Choroid plexus epithelial cell (primary cell): ENCODE data around the gene LGALS8.

Source experiments
- DNase-seq: peaks from one replicate; pipeline ENCODE4 v3.0.0-alpha.2; 2010; ENCODE audit warnings: low read depth
- H3K4me3 ChIP-seq: 2 replicates; pipeline ENCODE4 v1.5.1; 2011; ENCODE audit warnings: low read depth, mild to moderate bottlenecking, control low read depth, low read length, moderate library complexity
- TF ChIP-seq, protein P1 (sequence below): conservative IDR thresholded peaks from 2 replicates; pipeline ENCODE4 v1.5.1; 2011; ENCODE audit warnings: low read depth, mild to moderate bottlenecking, control low read depth, inconsistent platforms, low read length, moderate library complexity

LGALS8 gene

DNA sequence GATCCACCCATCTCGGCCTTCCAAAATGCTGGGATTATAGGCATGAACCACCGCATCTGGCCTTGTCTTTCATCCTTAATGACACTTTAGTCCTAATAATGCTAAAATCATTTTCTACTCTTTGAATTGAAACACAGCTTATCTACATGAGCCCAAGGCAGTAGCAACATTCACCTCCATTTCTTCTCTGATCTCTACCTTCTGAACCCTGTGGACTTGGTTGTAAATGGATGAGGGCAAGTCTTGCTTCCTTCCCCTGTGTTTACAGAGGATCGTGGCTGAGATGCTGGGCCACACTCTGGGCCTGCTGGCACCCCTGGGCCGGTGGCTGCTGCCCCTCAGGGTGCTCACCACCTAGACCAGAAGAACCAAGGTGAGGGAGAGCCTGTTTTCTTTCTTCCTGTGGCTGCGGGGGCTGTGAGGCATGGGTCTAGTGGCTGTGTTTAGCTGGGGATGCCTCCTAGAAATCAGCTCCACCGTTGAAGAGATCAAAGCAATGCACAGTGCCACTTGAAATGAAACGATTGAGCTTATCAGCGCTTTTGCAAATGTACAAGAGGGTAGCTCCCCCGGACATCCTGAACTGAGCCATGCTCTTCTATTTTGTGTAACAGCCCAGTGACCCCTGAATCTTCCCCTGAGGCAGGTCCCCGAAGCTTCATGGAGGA, 32.2 kb upstream of the LGALS8 start:
- TF ChIP-seq, protein P1, sequence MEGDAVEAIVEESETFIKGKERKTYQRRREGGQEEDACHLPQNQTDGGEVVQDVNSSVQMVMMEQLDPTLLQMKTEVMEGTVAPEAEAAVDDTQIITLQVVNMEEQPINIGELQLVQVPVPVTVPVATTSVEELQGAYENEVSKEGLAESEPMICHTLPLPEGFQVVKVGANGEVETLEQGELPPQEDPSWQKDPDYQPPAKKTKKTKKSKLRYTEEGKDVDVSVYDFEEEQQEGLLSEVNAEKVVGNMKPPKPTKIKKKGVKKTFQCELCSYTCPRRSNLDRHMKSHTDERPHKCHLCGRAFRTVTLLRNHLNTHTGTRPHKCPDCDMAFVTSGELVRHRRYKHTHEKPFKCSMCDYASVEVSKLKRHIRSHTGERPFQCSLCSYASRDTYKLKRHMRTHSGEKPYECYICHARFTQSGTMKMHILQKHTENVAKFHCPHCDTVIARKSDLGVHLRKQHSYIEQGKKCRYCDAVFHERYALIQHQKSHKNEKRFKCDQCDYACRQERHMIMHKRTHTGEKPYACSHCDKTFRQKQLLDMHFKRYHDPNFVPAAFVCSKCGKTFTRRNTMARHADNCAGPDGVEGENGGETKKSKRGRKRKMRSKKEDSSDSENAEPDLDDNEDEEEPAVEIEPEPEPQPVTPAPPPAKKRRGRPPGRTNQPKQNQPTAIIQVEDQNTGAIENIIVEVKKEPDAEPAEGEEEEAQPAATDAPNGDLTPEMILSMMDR = no peak

DNA sequence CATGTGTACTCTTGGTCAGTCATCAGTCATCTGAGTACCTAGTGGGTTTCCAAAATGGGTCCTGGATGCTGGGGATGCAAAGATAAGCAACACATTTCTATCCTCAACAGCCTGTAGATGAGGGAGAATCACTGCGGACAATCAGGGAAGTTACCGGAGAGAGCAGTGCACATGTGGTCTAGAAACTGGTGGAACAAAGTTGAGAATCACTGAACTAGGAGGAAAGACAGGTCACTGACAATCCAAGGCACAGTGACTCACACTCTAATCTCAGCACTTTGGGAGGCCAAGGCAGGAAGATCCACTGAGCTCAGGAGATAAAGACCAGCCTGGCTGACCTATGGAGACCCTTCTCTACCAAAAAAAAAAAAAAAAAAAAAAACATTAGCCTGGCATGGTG, 31.4 kb upstream of the LGALS8 start:
- no peak for DNase-seq
- H3K4me3 ChIP-seq = no peak overlapping the region
- TF ChIP-seq, protein P1 = no peak

More for the DNA sequence above, 32.2 kb upstream of the LGALS8 start:
- DNase-seq = no peak
- H3K4me3 ChIP-seq = no peak overlapping the region

DNA sequence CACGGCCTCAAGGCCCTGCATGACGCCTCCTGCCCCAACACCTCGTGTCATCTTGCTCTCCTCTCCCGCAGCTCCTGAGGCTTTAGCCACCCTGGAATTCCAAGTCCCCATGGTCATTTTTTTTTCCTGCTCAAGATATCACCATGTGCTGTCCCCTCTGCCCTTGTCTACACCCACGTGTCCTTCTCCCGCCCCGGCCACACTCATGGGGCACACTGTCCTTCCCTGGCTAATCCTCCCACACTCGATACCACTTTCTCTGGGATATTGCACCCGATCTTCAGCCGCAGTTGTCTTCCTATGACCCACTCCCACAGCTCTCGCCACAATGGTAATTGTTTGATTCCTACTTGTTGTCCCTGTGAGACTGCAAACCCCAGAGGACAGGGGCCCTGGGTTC, 29.7 kb upstream of the LGALS8 start:
- TF ChIP-seq, protein P1 = no peak
- DNase-seq = no peak
- no peak overlapping the region for H3K4me3 ChIP-seq

DNA sequence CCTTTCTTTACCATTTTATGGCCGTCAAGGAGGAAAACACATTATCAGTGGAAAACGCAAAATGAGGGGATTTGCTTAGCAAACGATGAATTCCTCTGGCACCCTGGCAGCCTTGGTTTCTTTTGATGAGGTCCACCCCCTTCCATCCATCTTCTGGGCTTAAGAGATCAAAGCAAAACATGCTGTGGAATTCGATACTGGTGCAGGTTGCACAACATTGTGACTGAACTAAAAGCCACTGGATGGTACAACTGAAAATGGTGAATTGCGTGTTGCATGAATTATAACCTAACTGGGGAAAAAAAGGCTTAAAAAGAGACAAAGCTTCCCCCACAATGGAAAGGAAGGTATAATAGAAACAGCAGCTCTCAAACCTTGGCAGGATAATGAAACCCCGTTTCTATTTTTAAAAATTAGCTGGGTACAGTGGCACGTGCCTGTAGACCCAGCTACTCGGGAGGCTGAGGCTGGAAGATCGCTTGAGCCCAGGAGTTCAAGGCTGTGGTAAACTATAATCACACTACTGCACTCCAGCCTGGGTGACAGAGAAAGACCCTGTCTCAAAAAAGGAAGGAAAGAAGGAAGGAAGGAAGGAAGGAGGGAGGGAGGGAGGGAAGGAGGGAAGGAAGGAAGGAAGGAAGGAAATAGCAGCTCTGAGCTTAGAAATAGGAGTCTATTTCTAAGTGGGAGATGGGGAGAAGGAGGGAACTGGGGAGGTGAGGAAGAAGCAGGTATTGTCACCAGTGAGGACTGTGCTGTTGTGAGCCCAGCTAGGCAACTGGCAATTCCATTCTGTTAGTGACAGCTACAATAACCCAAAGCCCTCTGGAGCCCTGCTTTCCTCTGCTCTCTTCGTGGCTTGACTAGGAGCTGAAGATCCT, 29.0 kb upstream of the LGALS8 start:
- DNase-seq = peak; percentile 37
- TF ChIP-seq, protein P1 = no peak

DNA sequence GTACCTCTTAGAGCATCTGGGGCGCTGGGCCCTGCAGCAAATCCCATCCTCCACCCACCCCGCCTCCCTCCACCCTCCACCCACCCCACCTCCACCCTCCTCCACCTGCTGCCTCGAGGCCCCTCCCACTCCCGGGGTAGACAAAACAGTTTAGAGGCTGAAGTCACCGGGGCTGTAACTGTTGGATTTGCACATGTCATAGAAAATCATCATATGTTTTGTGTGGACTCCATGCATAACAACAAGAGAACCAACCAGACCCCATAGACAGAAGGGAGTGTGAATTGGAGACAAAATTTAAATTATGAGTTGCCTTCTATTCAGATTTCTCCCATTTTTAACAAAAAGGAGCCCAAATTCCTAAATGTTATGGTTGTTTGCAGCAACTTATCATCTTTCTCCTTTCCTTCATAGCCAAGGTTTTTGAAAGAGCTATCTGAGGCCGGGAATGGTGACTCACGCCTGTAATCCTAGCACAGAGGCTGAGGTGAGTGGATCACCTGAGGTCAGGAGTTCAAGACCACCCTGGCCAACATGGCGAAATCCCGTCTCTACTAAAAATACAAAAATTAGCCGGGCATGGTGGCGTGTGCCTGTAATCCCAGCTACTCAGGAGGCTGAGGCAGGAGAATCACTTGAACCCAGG, 28.2 kb upstream of the LGALS8 start:
- no peak overlapping the region for H3K4me3 ChIP-seq
- DNase-seq = no peak
- TF ChIP-seq, protein P1 = no peak

More for the DNA sequence above, 29.0 kb upstream of the LGALS8 start:
- no peak overlapping the region for H3K4me3 ChIP-seq

DNA sequence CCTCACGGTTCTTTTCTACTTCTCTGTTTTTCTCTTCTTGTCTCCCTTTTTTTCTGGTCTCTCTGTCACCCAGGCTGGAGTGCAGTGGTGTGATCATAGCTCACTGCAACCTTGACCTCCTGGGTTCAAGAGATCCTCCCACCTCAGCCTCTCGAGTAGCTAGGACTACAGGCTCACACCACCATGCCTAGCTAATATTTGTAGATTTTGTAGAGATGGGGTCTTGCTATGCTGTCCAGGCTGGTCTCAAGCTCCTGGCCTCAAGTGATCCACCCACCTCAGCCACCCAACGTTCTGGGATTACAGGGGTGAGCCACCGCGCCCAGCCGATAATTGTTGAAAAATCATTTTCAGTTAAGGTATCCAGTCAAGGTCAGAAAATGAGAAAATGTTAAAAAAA, 25.9 kb upstream of the LGALS8 start:
- TF ChIP-seq, protein P1 = no peak

More for the DNA sequence above, 25.9 kb upstream of the LGALS8 start:
- H3K4me3 ChIP-seq = no peak overlapping the region
- no peak for DNase-seq
